Nephron progenitor cell (in vitro differentiated cells): Measurements from ENCODE around the gene CRYZ.
A peak's percentile ranks its signal among the peaks of the same experiment; 100 is the strongest.
"Not testable (repeated sequence)": the region's sequence is repeated elsewhere in the genome, so short reads cannot be mapped to it uniquely, and the experiment has no call there.

Experiments used
- DNase-seq: peaks from one replicate; pipeline ENCODE4 v3.0.0; 2021
- H3K27ac Mint-ChIP-seq: 2 replicates; pipeline ENCODE4 v1.8.0; 2021; ENCODE audit warnings: mild to moderate bottlenecking, moderate library complexity, mixed read lengths
- H3K27me3 Mint-ChIP-seq: 2 replicates; pipeline ENCODE4 v1.8.0; 2021; ENCODE audit warnings: mild to moderate bottlenecking, low read depth, mixed read lengths; ENCODE audit not compliant: poor library complexity
- H3K36me3 Mint-ChIP-seq: 2 replicates; pipeline ENCODE4 v1.8.0; 2021; ENCODE audit warnings: low read depth, mixed read lengths
- H3K4me1 Mint-ChIP-seq: 2 replicates; pipeline ENCODE4 v1.8.0; 2021; ENCODE audit warnings: mixed read lengths
- H3K4me3 Mint-ChIP-seq: 2 replicates; pipeline ENCODE4 v1.8.0; 2021; ENCODE audit warnings: mild to moderate bottlenecking, moderate library complexity, mixed read lengths
- H3K9me3 Mint-ChIP-seq: 2 replicates; pipeline ENCODE4 v1.8.0; 2021; ENCODE audit warnings: mild to moderate bottlenecking, moderate library complexity, mixed read lengths
- TF ChIP-seq, protein P1 (sequence below): fragments of 200-600 bp; sonication (generic); IDR thresholded peaks from 2 replicates; pipeline ENCODE4 v1.5.0; 2021; ENCODE audit warnings: antibody characterized with exemption

CRYZ gene

DNA sequence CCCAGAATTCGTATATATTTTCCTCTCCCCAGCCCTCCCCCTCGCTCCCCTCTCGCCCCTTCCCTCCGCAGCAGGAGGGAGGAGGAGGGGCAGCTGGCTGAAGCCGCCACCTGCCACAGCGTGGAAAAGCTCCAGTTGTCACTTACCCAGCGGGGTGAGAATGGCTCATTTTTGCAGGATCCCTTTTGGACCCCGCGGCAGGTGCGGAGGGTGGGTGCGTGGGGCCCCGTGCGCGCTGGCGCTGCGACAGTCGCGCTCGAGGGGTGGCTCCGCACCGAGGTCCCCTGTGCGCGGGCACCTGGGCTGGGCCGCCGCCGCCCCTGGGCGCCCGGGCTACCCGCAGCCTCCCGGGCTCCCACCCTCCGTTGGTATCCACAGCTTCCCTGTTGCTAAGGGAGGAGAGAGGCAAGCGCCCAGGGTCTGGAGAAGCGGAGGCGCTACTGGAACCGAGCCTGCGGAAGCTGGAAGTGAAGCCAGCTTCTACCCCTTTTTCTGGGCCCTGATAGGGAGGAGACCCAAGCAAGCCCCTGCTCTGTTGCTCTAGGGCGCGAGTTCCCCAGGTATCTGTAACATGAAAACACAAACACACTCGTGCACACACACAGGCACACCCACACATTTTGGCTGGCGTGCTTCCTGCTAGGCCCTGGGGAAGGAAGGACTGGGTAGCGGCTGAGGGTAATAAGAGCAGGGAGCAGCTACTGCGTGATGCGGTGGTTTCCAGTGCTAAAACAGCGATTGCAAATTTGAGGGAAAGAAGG lies 59.3 kb downstream of the CRYZ start, which contains the start of gene ERICH3:
ERICH3 (minus strand) TSS at position 442 of the 761 bp plus-strand sequence; CDS start at position 169, 273 bp downstream.
- DNase-seq, result peak; percentile 47
- H3K27ac Mint-ChIP-seq, result no peak within 1 kb of the TSS
- peak within 1 kb of the TSS; percentile 75 for H3K4me3 Mint-ChIP-seq
- no peaks in the 10 kb centered on the region for H3K27me3 Mint-ChIP-seq
- H3K4me1 Mint-ChIP-seq, result peaks cover 9% of the 10 kb centered on the region
- TF ChIP-seq, protein P1, sequence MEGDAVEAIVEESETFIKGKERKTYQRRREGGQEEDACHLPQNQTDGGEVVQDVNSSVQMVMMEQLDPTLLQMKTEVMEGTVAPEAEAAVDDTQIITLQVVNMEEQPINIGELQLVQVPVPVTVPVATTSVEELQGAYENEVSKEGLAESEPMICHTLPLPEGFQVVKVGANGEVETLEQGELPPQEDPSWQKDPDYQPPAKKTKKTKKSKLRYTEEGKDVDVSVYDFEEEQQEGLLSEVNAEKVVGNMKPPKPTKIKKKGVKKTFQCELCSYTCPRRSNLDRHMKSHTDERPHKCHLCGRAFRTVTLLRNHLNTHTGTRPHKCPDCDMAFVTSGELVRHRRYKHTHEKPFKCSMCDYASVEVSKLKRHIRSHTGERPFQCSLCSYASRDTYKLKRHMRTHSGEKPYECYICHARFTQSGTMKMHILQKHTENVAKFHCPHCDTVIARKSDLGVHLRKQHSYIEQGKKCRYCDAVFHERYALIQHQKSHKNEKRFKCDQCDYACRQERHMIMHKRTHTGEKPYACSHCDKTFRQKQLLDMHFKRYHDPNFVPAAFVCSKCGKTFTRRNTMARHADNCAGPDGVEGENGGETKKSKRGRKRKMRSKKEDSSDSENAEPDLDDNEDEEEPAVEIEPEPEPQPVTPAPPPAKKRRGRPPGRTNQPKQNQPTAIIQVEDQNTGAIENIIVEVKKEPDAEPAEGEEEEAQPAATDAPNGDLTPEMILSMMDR, result no peak
- H3K9me3 Mint-ChIP-seq, result peaks cover 25% of the 10 kb centered on the region
- H3K36me3 Mint-ChIP-seq, result peaks cover 11% of the 10 kb centered on the region

DNA sequence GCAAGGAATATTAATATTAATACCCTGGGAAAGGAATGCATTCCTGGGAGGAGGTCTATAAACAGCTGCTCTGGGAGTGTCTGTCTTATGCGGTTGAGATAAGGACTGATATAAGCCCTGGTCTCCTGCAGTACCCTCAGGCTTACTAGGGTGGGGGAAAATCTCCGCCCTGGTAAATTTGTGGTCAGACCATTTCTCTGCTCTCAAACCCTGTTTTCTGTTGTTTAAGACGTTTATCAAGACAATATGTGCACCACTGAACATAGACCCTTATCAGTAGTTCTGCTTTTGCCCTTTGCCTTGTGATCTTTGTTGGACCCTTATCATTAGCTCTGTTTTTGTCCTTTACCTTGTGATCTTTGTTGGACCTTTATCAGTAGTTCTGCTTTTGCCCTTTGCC lies 62.0 kb downstream of the CRYZ start:
- peaks cover 11% of the 10 kb centered on the region for H3K36me3 Mint-ChIP-seq
- H3K4me3 Mint-ChIP-seq, H3K27ac Mint-ChIP-seq, H3K27me3 Mint-ChIP-seq, DNase-seq, H3K4me1 Mint-ChIP-seq: not testable (repeated sequence)
- H3K9me3 Mint-ChIP-seq, result peaks cover 25% of the 10 kb centered on the region
